HG02970 (cell line): ENCODE measurements around the gene FAM219B.
"Not testable (repeated sequence)": the region's sequence is repeated elsewhere in the genome, so short reads cannot be mapped to it uniquely, and the experiment has no call there.

Experiments
- ATAC-seq: cut with Tn5 transposase; IDR thresholded peaks from one replicate; pipeline ENCODE4 v1.9.1; 2021; ENCODE audit warnings: mild to moderate bottlenecking, moderate library complexity, moderate number of reproducible peaks; ENCODE audit not compliant: unreplicated experiment, low FRiP score

FAM219B gene

DNA sequence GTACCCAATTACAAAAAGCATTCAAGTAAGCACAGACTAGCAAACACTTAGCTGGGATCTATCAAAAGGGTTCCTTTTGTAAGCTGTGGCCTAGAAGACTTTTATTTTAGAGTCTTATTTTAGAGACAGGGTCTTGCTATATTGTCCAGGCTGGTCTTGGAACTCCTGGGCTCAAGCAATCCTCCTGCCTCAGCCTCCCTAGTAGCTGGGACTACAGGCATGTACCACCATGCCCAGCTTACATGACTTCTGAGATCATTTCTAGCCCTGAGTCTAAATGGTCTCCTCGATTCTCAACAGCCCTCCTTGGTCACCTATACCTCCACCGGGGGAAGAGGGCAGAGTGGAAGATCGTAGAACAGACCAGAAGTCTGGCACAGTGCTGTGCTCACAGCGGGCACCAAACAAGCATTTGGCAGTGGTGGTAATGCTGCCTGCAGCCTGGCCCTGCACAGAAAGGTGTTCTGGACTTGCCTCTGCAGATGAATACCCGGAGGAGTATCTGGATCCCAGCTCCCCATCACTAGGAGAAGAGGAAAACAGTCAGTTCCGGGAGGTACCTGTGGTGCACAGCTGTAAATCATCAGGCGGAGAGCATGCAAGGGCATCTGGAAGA lies 2.4 kb downstream of the FAM219B start:
- no peak for ATAC-seq

DNA sequence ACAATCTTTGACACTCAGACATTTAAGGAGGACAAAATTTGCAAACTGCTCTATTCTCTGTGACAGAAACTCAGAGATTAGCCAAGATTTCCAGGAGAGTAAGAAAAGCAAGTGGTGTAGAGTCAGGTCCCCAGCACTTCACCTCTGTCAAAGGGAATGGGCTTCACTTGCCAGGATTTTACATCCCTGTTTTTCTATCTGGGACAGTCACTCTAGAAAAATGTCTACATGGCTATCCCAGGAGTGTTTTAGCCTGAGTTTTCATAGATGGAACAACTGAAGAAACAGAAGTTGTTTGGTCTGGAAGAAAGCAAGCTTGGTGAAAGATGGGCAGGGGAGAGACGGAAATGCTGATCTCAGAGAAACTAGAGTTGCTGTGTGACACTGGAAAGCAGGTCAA lies 3.0 kb downstream of the FAM219B start:
- no peak for ATAC-seq

DNA sequence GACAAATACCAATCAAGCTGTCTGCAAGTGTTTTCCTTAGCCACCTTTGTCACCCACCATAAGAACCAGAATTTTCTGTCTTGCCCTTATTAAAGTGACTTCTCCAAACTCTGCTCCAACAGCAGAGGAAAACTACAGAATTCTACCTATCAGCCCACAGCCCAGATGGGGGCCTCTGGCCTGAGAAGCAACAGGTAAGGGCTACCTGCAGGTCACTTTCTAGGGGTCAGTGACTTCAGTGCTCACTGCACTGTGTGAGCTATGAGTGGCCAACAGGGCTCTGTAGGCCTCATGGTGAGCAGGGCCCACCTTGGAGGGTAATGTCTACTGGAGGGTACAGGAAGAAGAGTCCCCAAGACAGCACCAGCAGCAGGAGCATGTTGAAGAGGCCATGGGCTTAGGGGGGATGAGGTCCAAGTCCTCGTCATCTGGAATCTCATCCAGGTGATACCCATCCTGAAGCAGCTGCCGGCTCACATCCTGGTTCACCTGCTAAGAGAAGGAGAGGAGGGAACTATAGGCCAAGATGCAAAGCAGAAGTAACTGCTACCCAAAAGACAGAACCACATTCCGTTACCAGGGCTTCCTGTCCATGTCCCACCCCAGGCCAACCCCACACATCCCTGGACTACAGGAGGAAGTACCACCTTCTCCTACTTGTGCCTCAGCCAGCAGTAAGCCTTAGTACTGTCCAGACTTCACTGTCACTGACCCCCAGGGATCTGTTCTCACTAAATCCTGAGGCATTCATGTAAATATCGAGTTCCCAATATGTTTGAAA lies 4.2 kb downstream of the FAM219B start:
- ATAC-seq = no peak

DNA sequence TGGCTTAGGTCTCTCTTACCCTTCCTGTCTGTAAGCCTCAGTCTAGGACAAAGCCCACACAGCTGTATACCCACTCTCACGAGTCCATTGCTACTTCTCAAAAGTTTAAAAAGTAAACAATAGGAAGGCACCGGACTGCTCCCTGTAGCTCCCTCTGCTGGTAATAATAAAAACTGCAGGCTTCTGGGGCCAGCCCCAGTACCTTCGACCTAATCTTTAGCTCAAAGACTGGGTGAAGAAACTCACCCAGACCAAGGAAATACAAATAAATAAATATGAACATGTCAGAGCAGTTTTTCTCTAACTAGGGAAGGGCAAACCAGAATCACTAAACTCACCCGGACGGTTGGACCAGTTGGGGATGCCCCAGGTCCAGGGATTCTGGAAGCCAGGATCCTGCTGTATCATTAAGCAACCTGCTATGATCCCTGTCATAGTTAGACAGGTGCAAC lies 5.0 kb downstream of the FAM219B start:
- ATAC-seq = no peak

DNA sequence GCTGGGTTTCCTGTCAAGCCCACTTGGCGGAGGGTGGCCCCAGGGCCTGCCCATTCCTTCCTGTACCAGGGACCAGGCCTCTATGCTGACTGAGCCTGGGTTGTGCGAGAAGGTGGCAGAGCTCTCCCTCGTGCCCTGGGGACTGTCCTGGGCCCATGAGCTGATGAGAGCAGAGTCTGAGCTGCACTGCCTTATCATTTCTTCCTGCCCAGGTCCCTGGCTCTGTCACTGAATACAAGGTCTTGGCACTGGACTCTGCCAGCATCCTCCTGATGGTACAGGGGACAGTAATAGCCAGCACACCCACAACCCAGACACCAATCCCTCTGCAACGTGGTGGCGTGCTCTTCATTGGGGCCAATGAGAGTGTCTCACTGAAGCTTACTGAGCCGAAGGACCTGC lies 9.3 kb downstream of the FAM219B start:
- no peak for ATAC-seq

DNA sequence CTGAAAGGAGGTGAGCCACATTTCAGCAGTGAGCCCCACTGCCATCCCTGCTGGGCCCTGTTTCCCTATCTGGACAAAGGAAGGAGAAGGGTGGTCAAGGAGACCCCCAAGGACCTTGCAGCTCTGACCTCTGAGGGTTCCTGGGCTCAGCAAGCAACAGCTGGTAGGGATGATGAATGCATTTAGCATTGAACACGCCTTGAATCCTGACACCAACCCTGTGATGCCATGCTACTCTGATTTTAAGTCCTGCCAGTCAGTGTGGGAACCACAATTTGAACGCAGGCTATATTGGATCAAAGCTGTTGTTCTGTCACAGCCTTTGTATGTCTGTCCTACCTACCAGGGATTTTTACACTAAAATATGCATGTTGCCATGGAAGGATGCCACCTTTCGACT lies 10.3 kb downstream of the FAM219B start:
- ATAC-seq = no peak

DNA sequence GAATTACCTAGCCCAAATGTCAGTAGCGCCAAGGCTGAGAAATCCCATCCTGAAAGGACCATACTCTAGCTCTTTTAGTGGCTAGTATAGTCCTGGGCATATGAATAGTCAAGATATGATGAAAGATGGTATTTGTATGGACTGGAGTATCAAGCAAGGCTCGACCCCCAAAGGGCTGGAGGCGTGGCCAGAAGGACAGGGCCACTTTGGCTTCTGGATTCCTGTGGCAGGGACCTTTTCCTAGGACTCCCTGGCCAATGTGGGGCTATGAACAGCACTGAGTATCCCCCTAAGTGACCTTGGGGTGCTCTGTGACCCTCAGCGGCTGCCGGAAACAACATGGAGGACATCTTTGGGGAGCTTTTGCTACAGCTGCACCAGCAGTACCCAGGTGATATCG lies 10.8 kb downstream of the FAM219B start:
- ATAC-seq = no peak

DNA sequence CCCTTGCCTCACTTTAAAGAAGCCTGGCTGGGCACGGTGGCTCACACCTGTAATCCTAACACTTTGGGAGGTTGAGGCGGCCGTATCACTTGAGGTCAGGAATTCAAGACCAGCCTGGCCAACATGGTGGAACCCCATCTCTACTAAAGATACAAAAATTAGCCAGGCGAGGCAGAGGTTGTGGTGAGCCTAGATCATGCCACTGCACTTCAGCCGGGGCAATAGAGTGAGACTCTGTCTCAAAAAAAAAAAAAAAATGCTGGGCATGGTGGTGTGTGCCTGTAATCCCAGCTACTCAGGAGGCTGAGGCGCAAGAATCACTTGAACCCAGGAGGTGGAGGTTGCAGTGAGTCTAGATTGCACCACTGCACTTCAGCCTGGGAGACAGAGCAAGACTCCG lies 12.3 kb downstream of the FAM219B start:
- not testable (repeated sequence) for ATAC-seq

DNA sequence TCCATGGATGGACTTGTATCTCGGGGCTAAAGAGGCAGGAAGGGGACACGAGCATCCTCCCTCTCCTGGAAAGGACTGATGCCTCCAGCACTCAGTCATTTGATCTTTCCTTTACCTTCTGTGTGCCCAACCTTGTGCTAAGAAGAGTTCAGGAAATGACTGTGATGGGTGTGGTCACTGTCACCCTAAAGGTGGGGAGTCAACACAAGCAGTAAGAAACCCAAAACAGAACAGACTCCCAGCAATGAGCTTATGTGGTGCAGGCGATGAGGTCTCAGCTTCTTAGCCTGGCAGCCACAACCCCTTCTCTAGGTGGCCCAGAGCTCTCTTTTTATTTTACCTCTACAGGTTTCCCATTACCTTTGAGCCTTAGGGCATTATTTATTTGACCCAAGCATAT lies 13.0 kb downstream of the FAM219B start:
- ATAC-seq = no peak

DNA sequence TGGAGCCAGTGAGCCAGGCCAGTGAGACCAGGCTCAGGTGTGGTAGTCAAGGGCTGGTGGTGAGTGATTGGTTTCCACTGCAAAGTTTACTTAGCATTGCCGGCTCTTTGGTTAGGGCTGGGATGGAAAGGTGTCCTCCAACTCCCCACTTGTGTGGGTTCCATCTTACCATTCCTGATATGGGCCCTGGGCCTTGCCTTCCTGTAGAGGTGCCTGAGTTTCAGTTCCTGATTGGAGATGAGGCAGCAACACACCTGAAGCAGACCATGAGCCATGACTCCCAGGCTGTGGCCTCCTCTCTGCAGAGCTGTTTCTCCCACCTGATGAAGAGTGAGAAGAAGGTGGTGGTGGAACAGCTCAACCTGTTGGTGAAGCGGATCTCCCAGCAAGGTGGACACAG lies 13.7 kb downstream of the FAM219B start:
- ATAC-seq = no peak

DNA sequence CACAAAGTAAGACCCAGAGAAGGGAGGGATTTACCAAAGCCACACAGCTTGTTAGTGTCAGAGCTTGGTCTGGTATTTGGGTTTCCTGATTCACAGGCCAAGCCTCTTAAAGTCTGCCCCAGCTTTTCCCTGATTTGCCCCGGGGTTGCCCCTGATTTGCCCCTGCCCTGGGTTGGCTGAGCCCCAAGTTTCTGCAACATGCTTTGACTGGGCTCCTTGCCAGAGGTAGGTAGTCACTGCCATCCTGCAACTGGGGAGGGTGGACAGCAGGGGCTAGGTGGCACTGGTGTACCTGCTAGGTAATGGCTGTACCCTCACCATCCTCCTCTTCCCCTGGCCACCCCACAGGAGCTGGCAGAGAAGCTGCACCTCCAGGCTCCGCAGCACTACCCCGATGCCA lies 14.3 kb downstream of the FAM219B start:
- no peak for ATAC-seq

DNA sequence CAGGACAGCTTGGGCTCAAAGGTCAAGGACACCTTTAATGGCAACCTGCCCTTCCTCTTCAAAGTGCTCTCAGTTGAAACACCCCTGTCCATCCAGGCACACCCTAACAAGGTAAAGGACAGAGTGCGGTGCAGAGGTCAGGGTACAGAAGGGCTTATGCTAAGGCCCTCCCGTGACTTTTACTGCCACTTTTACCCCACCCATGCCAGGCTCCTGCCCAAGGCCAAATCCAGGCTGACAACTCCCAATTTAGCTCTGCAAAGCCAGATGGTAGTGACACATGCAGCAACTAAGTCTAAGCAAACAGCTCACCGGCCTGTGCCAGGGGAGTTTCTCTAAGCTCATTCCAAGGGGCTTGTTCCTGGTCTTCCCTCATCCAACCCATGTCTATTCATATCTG lies 15.2 kb downstream of the FAM219B start:
- ATAC-seq = no peak

DNA sequence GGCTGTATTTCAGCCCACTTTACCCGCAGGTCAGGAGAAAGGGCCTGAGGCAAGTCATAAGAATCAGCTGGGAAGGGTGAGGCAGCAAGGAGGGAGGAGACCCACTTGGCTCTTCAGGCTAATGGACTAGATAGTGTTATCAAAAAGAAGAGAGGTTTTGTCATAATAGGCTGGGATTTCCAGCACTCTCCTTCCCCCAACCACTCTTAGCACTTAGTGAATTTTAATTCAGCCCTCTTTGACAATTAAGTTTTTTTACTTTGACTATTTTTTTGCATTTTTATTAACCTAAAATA lies 16.0 kb downstream of the FAM219B start:
- no peak for ATAC-seq

DNA sequence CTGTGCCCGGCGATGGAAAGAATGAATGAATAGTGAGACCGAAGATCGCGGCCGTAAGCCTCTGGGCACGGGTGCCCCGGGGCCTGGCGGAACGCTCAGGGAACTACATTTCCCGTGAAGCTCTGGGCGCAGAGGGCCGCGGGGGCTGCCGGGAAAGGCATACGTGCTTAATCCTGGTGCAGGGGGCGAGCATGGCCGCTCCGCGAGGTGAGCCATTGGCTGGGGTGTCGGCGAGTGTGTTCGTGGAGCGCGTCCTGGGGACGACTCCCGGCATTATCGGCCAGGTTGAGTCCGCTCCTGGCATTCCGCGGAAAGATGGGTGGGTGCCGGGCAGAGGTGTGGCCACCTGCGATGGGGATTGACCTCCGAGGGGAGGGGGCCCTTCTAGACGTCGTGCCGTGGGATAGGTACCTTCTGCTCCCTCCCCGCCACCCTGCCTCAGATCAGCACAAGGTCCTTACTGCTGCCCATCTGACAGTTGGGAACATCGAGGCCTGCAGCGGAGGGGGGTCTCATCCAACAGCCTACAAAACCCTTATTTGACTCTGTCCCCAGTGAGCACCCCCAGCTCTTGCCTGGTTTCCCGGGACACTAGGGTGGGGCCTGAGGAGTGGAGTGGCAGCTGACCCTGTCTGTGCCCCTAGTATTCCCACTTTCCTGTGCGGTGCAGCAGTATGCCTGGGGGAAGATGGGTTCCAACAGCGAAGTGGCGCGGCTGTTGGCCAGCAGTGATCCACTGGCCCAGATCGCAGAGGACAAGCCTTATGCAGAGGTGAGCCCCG lies 16.6 kb downstream of the FAM219B start, which contains the start of gene MPI:
MPI (plus strand) TSS at position 160 of the 782 bp plus-strand sequence; CDS start at position 192, 32 bp downstream.
- peak; percentile 87 for ATAC-seq

DNA sequence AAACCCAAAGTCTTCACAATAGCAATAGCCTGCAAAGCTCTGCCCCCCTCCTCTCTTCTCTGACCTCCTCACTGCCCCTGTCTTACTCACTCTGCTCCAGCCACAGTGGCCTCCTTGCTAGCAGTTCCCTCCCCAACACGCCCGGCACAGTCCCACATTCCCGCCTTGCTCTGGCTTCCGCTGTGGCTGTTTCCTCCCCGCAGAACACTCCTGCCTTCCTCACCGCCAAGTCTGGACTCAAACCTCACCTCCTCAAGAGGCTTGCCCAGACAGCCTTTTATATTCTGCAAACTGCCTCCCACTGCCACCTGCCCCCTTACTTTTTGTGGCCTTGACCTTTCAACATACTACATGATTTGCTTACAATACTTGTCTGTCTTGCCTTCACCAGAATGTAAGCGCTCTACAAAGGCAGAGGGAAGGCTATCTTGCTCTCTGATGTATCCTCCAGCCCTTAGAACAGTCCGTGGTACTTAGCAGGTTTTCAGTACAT lies 17.2 kb downstream of the FAM219B start:
- ATAC-seq = peak; percentile 2

DNA sequence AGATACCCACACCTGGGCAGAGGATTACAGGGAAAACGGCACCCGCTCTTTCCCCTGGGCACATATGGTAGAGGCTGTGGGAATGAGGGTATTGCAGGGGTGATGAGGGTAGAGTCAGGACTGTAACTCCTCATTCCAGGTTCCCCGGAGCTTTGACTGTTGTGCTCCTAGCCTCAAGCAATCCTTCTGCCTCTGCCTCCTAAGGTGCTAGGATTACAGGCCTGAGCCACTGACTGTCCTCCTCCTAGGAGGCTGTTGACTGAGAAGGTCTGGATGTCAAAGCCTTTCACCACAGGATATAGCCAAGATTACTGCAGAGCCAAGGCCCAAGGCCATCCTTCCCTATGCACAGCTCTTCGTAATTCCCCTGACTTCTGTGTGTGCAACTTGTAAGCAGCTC lies 17.9 kb downstream of the FAM219B start:
- no peak for ATAC-seq

DNA sequence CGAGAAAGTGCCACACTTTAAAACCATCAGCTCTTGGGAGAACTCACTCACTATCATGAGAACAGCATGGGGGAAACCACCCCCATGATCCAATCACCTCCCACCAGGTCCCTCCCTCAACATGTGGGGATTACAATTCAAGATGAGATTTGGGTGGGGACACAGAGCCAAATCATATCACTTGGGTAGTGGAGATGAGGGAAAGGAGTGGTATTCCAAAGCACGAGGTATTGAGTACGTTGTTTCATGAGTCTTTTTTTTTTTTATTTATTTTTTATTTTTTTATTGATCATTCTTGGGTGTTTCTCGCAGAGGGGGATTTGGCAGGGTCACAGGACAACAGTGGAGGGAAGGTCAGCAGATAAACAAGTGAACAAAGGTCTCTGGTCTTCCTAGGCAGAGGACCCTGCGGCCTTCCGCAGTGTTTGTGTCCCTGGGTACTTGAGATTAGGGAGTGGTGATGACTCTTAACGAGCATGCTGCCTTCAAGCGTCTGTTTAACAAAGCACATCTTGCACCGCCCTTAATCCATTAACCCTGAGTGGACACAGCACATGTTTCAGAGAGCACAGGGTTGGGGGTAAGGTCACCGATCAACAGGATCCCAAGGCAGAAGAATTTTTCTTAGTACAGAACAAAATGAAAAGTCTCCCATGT lies 19.0 kb downstream of the FAM219B start:
- ATAC-seq = not testable (repeated sequence)

DNA sequence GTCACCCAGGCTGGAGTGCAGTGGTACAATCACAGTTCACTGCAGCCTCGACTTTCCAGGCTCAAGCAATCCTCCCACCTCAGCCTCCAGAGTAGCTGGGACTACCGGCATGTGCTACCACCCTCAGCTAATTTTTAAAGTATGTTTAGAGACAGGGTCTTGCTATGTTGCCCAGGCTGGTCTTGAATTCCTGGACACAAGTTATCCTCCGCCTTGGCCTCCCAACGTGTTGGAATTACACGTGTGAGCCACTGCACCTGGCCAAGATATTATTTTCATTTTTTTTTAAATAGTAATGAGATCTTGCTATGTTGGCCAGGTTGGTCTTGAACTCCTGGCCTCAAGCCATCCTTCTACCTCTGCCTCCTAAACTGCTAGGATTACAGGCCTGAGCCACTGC lies 21.2 kb downstream of the FAM219B start:
- ATAC-seq = no peak

DNA sequence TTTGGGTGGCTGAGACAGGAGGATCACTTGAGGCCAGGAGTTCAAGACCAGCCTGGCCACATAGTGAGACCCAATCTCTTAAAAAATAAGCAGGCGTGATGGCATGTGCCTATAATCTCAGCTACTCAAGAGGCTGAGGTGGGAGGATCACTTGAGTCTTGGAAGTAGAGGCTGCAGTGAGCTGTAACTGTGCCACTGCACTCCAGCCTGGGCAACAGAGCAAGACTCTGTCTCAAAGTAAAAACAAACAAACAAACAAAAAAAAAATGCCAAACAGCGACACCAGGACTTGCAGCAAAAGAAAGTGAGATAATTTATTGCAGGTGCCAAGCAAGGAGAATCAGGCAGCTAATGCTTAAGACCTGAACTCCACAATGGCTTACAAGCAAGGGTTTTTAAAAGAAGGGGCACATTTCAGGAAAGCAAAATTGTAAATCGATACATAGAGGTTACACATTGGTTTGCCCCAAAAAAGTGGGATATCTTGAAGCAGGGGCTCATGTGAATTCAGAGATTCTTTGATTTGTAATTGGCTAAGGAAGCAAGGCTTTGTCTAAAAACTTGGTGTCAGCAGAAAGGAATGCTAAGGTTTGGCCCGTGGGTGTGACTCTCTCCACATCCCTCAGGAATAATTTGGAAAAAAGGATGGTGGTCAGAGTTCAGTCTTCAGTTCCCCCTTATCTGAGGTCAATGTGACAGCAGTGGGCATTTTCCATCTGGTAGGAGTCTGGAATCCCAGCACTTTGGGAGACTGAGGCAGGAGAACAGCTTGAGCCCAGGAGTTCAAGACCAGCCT lies 22.0 kb downstream of the FAM219B start:
- no peak for ATAC-seq

DNA sequence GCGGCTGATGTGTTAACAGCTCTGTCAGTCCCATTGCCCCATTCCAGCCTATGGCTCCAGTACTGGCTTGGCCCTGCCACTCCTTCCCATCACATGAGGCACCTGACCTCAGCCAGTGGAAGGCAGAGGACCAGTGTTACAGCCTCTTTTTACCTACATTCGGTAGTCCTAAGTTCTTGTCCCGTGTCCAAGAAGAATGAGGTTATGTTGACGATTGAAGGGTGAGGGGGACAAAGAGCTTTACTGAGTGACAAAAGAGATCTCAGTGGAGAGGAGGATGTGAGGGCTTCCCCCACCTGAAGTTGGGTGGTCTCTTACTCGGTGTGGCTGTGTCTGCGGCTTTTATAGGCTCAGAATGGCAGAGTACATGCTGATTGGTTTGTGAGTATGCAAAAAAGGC lies 24.1 kb downstream of the FAM219B start:
- no peak for ATAC-seq
